HG03159 (cell line): ENCODE results near the gene ARHGEF10L.
"Not testable (repeated sequence)": the region's sequence is repeated elsewhere in the genome, so short reads cannot be mapped to it uniquely, and the experiment has no call there.

ENCODE experiments used
- ATAC-seq: cut with Tn5 transposase; IDR thresholded peaks from one replicate; pipeline ENCODE4 v1.9.1; 2021; ENCODE audit warnings: mild to moderate bottlenecking, moderate library complexity; ENCODE audit not compliant: unreplicated experiment

The ARHGEF10L gene, protein sequence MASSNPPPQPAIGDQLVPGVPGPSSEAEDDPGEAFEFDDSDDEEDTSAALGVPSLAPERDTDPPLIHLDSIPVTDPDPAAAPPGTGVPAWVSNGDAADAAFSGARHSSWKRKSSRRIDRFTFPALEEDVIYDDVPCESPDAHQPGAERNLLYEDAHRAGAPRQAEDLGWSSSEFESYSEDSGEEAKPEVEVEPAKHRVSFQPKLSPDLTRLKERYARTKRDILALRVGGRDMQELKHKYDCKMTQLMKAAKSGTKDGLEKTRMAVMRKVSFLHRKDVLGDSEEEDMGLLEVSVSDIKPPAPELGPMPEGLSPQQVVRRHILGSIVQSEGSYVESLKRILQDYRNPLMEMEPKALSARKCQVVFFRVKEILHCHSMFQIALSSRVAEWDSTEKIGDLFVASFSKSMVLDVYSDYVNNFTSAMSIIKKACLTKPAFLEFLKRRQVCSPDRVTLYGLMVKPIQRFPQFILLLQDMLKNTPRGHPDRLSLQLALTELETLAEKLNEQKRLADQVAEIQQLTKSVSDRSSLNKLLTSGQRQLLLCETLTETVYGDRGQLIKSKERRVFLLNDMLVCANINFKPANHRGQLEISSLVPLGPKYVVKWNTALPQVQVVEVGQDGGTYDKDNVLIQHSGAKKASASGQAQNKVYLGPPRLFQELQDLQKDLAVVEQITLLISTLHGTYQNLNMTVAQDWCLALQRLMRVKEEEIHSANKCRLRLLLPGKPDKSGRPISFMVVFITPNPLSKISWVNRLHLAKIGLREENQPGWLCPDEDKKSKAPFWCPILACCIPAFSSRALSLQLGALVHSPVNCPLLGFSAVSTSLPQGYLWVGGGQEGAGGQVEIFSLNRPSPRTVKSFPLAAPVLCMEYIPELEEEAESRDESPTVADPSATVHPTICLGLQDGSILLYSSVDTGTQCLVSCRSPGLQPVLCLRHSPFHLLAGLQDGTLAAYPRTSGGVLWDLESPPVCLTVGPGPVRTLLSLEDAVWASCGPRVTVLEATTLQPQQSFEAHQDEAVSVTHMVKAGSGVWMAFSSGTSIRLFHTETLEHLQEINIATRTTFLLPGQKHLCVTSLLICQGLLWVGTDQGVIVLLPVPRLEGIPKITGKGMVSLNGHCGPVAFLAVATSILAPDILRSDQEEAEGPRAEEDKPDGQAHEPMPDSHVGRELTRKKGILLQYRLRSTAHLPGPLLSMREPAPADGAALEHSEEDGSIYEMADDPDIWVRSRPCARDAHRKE (N-terminal part only)

DNA sequence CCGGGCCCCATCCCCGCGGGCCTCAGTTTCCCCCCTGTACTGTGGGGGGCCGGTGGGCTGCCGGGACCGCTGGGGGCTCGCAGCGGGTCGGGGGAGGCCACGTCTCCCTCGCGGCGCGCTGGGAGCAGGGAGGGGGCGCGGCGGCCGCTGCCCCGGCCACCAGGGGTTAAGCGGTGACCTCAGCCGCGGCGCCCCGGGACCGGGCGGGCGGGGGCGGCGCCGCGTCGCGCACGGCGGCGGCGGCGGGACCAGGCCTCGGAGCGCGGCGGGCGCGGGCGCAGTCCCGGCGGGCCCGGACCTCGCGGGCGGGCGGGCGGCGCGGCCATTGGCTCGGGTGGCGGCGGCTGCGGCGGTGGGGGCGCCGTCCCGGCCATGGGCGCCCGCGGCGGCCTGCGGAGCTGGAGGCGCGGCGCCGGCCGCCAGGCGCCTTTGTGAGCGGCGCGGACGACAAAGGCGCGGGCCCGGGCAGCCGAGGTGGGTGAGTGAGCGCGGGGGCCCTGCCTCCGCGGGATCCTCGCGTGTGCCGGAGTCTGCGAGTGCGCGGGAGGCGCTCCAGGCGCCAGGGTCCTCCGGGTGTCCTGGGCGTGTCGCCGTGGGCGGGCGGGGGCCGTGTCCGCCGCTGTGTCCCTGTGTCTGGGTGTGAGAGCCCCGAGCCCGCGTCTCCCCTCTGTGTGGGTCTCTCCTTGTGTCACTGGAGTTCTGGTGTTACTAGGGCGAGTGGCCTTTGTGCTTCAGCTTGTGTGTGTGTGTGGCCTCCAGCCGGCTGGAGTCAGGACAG lies at the start of gene ARHGEF10L:
Gene ARHGEF10L, plus strand, starts transcription at position 222 of the 778 bp plus-strand sequence. CDS start 40,898 bp downstream, outside the sequence.
- no peak for ATAC-seq

DNA sequence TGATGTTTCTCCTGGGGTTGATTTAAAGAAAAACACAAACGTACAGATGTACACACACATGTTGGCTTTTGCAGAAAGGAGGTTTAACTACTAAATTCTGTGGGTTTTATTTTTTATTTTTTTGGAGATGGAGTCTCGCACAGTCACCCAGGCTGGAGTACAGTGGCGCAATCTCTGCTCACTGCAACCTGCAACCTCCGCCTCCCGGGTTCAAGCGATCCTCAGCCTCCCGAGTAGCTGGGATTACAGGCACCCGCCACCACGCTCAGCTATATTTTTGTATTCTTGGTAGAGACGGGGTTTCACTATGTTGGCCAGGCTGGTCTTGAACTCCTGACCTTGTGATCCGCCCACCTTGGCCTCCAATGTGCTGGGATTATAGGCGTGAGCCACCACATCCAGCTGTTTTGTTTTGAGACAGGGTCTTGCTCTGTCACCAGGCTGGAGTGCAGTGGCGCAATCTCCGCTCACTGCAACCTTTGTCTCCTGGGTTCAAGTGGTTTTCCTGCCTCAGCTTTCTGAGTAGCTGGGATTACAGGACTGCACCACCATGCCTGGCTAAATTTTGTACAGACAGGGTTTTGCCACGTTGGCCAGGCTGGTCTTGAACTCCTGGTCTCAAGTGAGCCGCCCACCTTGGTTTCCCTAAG lies 49.6 kb upstream of the ARHGEF10L start:
- not testable (repeated sequence) for ATAC-seq

DNA sequence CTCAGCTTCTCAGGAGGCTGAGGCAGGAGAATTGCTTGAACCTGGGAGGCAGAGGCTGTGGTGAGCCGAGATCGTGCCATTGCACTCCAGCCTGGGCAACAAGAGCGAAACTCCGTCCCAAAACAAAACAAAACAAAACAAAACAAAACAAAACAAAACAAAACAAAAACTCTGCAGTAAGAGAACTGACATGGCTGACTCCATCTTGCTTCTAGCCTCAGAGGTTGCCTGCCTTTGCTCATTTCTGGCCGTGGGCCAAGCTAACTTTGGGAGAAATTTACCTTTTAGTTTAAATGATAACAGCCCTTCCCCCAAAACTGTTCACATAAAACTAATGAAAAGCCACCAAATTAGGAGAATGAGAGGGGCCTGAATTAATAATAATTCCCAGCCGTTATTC lies 48.8 kb upstream of the ARHGEF10L start:
- ATAC-seq: not testable (repeated sequence)

DNA sequence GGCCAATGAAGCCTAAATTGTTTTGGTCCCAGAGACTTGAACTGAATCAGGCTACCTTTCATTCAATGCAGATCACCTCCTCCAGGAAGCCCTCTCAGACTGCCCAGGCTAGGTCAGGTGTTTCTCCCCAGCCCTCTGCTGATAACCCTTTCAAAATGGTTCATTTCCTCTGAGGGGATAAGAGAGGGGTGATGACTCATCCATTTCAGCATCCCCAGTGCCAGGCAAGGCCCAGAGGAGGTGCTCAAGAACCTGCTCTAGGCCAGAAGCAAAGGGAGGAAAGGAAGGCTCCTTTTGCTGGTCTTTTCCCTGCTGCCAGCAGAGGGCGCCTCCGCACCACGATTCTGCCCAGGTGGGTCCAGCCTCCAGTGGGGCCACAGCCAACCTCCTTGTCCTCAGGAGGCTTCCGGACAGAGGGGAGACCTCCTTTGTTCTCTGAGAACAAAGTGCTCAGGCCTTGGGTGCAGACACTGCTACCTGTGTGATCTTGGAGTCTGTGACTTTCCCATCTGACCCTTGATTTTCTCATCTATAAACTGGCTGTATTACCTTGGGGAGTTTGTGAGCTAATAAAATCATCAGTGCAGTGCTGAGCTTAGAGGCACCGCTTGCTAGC lies 45.3 kb upstream of the ARHGEF10L start:
- no peak for ATAC-seq

DNA sequence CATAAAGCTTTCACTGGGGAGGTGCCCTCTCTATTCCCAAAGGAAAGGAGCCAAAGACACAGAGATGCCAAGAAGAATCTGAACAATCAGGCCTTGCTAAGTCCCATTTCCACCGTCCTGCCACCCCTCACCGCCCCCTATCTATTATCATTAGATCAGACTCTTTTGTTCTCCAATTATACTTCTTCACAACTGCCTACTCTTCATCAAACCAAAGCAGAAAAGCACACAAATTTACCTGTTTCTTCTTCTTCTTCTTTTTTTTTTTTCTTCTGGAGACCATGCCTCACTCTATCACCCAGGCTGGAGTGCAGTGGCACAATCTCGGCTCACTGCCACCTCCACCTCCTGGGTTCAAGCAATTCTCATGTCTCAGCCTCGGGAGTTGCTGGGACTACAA lies 43.1 kb upstream of the ARHGEF10L start:
- ATAC-seq: no peak

DNA sequence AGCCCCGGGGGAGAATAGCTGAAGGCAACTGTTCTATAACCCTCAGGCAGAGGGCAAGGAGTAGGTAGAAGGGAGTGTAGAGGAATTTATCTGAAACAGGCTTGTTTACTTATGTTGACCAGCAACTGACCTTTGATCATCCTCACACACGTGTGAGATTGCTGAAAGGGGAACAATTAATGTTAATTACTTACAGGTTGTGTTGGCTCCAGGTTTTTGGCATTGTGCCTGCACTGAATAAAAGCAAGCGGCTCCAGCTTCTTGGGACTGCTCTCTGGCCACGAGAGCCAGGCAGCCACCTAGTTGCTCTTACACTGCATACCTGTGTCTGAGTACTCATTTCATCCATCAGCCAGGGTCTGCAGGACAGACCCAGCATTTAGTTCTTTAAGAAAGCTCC lies 41.3 kb upstream of the ARHGEF10L start:
- ATAC-seq: no peak

DNA sequence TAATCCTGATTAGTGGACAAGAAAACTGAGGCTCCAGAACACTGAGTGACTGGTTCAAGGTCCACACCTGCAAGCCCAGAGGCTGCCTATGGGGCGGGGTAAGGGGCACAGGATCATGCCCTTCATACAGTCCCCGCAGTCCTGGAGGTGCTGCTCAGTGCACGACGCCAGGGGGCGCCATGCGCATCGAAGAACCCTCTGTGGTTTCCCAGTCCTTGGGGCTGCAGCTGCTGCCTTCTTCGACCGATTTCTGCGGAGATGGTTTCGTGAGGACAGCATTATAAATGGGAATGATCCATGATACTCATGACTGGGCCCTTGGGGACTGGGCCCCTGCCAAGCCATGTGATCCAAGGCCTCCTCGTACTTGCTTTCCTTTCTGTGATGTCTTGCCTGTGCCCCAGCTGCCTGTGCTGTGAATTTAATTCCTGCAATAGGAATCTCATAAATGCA lies 37.1 kb upstream of the ARHGEF10L start:
- no peak for ATAC-seq

DNA sequence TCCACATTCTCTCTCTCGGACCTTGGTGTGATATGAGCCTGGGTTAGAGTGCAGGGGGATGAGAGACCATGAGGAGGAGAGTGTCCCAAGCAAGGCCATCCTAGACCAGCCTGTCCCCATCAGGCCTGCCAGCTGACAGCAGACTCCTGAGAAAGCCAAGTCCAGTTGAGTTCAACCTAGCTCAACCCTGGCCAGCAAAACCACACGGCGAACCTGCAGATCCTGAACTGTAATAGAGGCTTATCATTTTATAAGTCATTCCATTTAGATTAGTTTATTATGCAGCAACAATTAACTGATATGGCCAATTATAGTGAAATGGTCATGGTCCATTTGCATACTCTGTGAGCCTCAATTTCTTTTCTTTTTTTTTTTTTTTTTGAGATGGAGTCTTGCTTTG lies 36.4 kb upstream of the ARHGEF10L start:
- no peak for ATAC-seq

DNA sequence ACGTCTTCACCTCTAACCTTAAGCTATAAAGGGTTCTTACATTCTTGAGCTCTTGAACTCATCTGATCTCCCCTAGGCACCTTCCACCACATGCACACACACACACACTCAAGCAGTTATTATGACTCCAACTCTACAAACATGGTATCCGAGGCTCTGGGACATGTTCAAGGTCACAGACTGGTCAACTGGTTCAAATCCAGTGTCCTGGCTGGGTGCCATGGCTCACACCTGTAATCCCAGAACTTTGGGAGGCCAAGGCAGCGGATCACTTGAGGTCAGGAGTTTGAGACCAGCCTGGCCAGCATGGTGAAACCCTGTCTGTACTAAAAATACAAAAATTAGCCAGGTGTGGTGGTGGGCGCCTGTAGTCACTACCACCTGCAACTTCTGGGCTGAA lies 32.3 kb upstream of the ARHGEF10L start:
- ATAC-seq: not testable (repeated sequence)

DNA sequence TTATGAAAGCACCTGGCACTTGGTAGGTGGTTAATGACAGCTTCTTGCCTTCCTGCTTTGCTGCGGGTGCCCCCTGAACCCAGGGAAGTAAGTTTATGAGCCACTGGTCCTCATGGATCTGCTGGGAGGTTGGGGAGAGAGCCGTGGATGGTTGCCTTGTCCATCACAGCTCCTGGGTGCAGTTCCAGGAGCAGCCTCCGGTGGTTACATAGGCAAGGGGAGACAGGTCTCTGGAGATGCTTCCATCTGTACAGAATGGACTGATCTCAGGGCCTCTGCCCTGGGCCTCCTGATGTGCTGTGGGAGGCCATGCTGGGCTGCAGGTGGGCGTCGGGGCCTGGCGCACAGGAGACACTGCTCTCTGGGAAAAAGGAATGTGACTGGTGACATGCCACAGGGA lies 31.6 kb upstream of the ARHGEF10L start:
- ATAC-seq: no peak

DNA sequence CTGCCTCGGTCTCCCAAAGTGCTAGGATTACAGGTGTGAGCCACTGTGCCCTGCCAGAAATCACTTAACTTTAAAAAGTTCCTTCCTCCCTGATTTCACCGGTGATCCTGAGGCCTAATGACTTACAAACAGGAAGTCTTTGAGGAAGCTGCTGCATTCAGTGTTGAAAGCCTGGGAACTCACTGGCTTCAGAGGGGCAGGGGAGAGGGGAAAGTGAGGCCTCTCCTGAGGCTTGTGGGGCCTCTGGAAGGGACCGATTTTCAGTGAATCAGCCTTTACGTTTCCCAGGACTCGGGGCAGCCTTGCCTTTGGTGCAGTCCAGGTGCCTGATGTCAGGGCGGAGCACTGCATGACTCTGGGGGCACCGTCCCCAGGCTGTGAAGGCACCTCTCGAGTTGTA lies 30.1 kb upstream of the ARHGEF10L start:
- no peak for ATAC-seq

DNA sequence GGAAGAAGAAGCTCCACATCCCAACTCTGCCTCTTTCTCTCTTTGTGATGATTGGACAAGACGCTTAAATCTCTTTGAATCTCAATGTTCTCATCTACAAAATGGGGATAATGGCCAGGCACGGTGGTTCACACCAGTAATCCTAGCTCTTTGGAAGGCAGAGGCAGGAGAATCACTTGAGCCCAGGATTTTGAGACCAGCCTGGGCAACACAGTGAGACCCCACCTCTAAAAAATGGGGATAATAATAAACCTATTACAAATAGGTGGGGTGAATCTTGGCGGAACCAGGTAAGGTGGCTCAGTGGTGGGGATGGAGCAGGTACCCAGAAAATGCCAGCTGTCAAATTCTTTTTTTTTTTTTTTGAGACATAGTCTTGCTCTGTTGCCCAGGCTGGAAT lies 29.4 kb upstream of the ARHGEF10L start:
- no peak for ATAC-seq

DNA sequence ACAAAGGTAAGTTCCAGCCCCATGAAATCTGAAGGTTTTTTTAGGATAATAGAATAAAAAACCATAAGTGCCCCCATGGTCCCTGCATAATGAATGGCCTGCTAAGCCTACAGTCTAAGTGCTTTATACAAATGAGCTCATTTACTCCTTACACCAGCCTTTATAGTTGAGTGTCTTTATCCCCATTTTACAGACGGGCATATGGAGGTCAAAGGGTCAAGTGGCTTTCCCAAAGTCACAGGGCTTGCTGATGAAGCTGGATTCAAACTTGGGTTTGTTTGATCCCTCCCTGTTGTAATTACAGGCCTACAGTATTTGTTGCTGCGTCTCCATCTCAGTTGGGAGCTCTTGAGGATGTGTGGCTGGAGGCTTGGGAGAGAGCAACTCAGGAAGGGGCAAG lies 28.3 kb upstream of the ARHGEF10L start:
- ATAC-seq: no peak

DNA sequence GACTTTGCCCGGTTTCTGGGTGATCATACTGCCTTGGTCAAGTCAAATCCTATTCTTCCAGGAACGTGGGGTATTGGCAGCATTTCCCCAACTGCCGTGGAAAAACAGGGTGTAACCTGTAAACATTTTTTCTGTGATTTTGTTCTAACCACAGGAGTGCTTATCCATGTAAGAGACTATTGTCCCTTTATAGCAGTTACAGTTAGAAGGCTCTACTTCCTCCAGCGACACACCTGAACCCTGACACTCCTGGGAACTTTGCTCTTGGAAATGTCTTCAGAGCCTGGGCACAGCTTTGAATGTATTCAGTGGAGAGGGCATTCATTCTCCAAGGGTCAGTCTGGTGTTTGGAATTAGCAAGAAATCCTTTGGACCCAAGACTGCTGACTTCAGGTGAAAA lies 26.4 kb upstream of the ARHGEF10L start:
- ATAC-seq: no peak

DNA sequence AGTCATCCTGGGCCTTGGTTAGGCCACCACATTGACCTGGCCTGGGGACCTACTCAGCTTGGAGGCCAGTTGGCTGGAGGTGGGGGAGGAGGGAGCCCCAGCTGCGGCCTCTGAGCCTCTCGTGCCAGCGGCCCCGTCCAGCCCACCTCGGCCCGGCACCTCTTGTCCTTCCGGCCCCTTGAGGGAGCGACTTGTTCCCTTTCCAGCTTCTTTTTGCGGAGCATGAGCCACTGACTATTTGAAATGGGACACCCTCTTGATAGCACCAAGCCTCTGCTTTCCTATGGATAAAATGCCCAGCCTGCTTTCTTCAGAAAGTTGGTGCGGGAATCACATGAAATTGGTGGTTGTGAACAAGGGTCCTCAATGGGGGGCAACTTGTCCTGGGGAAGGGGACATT lies 24.7 kb upstream of the ARHGEF10L start:
- ATAC-seq: no peak

DNA sequence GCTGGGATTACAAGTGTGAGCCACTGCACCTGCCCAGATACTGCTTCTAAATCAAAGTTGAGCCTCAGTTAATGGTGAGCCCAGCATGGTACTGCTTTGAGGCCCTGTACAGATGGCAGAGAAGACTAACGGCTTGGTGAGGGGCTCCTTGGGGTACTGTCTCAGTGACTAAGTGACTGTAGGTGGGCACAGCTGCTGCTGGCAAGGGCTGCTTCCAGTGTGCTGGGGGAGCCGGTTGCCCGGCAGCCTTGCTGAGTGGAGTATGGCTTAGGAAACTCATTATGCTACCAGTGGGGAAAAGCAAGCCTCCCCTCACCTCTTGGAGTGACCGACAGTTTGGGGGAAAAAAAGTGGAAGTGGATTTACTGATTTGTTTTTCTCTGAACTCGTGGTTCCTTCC lies 23.6 kb upstream of the ARHGEF10L start:
- ATAC-seq: no peak

DNA sequence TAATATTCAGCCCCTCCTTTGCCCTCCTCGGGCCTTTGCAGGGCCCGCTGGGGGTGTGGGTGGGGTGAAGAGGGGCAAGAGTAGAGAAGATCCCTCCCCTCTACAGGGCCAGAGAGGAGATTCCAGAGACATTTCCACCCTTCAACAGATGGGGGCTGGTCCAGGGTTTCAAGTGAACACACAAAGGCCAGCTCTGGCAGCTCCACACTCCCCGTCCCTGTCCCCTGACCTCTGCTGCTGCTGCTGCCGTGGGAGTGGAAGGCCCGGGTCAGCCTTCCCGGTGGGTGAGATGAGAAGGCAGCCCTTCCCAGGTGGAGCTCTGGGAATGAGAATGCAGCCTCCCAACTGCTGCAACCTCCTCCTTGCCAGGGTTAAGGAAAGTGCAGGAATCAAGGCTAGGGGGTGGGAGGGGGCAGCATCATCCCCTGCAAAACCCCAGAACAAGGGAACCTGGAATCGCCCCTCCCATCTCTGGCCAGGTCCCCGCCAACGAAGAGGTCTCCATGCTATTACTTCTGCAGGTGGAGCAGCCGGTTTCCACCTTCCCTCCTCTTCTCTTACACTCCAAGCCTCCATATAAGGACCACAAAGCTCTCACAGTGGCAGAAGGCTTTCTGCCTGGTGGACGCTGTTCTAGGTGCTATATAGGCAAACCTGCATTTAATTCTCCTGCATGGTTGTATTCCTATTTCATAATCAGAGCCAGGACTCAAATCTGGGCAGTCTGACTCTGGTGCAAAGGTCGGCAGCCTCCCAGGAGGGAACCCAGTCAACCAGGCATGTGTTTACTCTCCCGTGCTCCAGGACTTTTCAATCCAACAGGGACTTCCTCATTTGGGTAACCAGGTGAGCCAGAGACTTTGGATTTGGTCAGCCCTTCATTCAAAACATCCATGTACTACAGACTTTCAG lies 22.9 kb upstream of the ARHGEF10L start:
- ATAC-seq: no peak

DNA sequence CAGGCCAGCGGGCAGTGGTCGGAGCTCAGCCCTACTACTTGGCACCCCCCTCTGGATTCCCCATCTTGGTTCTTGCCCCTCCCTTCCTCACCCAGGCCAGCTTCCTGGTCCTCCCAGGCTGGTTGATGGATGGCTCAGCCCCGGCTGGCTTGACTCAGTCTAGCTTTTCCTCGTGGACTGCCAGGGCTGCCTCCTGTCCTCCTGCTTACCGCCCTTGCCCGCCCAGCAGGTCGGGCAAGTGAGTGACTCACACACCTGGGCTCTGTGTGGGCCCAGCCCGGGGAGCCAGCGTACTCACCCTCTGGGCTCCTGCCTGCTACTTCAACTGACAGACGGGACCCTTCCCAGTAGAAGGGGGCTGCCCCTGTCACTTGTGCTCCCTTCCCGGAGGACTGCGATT lies 19.5 kb upstream of the ARHGEF10L start:
- ATAC-seq: no peak
